Stimulated activated CD8-positive, alpha-beta memory T cell treated with anti-CD3 and anti-CD28 coated beads, Interleukin-7, amount 100 ng/mL, for 1 hour (primary cell): ENCODE data around the gene IER2.

ENCODE experiments used
- DNase-seq, 2 donors: peaks; one replicate each; pipeline ENCODE4 v3.0.0-alpha.2; 2020; ENCODE audit warnings: low read depth in 2 of 2

Gene IER2

DNA sequence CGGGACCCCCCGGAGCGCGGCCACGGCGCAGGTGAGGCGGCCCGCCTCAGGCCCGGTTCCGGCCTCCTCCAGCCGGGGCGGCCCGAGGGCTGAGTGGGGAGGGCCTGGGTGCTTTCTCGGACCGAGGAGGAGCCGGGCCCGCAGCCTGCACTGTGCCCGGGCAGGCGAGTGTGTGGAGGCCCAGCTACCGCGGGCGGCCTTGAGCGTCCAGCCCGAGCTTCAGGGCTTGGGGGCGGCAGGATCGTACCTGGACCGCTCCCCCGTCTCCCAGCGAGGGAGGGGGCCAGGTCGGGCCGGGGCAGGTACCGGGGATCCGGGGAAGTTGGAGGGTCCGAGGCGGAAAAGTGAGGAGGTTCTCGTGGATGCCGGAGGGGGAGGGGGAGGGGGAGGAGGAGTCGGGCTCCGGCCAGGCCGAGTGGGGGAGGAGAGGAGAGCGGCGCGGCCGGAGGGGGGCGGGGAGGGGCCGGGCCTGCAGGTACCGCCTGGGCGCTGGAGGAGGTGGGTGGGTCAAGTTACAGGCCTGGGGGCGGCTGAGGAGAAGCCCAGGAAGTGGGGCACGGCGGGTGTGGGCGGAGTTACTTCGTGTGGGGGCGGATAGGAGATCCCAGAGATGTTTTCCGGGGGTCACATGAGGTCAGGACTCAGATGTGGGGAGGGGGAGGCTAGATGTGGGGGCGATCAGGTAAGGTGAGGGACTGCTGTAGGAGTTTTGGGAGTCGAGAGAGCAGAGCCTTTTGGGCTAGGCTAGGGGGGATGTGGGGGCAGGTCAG is 31.6 kb upstream of the IER2 start:
- DNase-seq: no peak

DNA sequence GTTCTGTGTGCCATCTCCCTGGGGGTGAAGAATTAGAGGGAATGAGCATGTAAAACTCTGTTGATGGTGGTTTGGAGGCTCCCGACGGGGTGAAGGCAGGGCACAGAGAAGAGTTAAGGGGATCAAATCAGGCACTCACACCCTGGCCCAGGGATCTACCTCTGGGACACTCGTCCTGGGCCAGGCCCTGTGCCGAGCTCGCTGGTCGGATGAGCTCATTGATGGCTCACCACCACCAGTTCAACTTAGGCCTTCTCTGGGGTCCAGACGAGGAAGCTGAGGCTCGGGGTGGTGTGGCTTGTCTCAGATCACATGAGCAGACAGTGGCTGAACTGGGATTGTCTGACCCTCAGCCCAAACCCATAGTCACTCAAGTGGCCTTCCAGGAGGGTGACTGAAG is 30.6 kb upstream of the IER2 start:
- no peak for DNase-seq

DNA sequence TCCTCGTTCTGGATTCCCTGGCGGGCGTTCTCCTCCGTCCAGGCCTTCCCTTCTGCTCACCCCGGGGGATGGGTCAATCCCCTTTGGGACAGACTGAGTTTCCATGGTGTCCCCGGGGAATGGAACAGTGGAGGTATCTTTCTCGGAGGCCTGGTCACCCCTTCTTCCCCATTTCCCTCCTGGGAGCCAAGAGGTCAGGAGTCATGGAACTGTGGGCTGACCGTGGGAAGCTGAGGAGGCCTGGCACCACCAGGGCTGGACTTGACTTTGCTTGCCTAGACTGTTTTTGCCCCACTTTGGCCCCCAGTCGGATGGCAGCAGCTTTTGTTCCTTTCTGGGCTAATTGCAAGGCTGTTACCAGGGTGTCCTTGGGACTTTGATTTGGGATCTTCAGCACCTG is 30.2 kb upstream of the IER2 start:
- DNase-seq: no peak

DNA sequence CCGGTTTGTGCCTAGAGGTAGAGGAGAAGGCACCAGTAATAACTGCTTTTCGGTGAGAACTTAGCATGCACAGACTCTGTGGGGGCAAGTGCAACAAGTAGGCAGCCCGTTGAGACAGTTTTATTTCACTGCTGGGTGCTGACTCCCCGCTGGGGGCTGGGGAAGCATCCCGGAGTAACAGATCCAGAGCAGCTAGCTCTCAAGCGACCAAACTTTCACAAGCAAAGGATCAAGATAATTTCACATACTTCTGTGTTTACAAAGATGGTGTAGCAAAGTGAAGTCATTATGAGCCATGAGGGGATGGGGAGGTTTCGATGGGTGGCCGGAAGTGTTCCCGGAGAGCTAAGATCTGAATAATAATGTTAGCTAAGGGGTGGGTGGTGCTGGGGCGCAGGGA is 29.4 kb upstream of the IER2 start:
- DNase-seq: no peak

DNA sequence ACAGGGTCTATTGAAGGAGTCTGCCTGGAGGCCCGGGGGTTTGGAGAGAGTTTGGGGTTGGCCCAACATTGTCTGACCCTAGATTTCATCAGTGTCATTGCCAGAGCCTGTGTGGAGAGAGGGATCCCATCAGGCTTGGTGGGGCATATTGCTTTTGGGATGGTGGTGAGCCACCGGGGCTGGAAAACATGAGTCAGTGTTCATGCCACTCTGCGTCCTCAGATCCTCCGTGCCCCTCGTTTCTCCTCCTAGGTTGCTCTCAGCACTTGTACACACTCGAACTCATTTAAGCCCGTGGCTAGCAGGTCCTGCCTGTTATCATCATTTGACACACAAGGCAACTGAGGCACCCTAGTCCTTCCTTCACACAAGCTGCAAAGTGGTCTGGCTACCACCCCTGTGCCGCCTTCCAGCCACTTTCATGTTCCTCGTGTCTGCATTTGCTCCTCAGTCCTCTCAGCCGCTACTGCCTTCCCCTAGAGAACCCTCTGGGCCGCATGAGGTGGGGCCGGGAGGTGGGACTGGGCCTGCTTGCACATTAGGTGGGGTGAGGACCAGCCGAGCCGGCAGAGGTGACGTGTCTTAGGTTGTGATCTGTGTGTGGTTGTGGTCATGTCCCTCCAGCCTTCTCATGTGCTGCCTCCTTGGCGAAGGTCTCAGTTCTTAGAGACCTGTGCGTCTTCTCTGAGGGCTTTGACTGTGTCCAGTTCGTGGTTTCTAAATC is 28.5 kb upstream of the IER2 start:
- no peak for DNase-seq

DNA sequence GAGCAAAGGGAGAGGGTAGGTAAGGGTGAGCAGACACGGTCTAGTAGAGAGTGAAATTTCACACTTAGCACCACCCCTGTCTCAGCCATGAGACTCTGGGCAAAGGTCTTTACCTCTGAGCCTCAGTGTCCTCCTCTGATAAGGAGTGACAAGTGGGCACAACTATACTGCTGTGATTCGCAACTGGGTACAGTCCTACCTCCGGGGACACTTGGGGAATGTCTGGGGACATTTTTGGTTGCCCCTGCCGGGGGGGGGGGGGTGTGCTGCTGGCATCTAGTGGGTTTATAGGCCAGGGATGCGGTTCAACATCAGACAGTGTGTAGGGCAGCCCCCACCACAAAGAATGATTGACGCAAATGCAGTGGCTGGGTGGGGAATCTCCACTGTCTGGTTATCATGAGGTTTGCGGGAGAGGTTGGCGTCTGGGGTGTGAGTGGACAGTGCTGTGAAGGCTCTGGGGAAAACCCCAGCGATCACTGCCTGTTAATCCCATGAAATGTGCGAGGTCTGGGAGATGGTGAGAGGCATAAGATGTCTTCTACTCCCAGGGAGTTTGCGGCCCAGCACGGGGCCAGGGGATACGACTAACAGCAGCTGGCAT is 27.8 kb upstream of the IER2 start:
- DNase-seq: no peak

DNA sequence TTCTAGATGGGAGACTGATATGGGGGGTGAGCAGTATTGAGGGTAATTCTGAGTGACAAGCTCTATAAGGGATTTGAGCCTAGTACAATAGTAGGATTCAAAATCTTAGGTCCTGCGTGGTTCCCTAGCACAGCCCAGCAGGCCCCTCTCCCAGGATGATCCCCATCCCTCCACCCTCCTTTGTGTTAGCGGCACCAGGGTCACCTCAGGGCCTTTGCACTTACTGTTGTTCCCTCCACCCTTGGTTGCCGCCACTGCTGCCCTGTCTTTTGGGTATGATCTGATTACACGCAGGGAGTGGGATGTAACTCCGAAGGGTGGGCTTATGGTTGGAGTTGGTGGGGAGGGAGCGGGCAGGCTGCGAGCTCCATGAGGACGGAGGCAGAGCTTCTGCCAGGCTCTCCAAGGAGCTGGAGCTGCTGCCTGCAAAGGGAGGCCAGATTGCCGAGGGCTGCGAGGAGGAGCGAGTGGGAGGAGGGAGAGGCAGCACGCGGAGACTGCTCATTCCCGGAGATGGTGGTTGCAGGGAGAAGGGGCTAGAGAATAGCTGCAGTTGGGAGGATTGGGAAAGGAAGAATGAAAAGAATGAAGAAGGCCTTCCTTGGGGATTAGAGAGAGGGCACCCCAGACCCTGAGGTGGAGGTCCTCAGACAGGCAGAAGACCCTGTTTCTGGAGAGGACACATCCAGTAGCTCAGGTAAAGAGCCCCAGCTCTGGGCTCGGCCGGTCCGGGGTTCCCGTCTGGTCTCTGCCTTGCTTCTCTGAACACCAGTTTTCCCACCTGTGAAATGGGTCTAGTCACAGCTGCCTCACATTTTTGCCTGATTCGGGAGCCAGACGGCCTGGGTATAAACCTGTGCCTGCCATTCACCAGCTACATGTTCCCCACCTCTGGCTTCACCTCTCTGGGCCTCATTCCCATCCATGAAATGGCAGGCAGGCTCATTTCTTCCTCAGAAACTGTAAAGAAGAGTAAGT is 26.9 kb upstream of the IER2 start:
- DNase-seq: no peak

DNA sequence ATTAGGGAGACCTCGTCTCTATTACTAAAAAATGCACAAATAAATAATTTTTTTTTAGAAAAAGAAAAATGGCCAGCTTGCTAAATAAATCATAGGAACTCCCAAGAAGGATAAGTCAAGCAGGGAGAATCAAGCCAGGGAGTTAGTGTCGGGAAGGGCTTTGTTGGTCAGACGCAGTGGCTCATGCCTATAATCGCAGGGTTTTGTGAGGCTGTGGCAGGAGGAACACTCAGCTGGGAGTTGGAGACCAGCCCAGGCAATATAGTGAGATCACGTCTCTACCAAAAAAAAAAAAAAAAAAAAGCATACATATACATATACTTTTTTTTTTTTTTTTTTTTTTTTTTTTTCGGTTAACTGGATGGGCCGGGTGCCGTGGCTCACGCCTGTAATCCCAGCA is 23.2 kb upstream of the IER2 start:
- DNase-seq: no peak

DNA sequence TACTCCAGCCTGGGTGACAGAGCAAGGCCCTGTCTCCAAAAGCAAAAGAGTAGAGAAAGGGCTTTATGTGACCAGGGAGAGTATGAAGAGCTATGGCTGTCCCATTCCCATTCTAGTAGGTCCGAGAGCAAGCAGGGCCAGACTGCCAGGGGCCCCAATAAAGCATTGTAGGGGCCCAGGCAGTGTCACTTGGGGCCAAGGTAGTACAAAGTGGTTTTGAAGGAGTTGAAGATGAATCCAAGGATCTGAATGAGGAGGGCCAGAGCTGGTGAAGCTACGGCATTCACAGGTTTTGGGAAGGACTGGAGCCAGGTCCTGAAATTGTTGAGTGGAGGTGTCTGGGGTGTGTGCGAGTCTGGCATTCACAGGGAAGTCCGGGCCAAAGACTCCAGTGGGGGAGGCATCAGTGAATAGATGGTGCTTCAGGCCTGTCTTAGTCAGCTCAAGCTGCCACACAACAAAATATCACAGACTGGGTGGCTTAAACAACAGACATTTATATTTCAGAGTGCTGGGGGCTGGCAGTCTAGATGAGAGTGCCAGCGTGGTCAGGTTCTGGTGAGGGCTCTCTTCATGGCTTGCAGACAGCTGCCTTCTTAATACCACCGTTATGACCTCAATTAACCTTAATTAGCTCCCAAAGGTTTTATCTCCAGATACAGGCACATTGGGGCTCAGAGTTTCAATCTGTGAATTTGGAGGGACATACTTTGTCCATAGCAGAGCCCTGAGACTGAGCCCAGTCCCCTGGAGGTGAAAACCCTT is 22.2 kb upstream of the IER2 start:
- DNase-seq: no peak

DNA sequence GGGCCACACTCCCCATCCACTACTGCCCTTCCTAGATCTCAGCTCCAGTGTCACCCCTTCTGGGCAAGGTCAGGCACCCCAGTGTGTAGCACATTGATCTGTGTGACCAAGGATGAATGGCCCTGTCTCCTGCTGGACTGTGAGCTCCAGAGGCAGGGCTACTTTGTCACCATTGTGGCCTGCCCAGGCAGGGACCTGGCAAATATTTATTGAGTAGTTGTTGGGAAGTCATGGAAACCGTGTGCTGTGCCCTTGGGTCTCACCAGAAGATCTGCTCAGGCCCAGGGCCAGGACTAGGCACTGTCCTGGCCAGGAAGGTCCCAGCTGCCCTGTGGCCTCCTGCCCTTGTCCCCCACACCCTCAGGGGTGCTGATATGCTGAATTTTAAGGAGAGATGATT is 21.6 kb upstream of the IER2 start:
- DNase-seq: no peak

DNA sequence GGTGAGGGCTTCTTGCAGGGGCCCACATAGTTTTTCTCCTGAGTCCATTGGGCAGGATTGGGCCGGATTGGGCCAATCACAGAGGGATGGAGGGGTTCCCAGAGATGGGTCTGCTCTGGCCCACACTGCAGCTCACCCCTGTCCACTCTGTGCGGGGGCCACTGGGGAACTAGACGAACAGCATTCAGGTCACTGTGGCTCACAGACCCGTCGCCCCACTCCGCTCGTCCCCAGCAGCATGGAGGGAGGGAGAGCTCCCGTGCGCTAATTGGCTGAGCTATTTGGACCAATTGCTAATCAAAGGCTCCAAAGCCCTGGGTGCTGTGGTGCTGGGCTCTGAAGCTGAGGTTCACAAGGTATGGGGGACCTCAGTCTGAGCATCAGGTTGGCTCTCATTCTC is 20.8 kb upstream of the IER2 start:
- no peak for DNase-seq

DNA sequence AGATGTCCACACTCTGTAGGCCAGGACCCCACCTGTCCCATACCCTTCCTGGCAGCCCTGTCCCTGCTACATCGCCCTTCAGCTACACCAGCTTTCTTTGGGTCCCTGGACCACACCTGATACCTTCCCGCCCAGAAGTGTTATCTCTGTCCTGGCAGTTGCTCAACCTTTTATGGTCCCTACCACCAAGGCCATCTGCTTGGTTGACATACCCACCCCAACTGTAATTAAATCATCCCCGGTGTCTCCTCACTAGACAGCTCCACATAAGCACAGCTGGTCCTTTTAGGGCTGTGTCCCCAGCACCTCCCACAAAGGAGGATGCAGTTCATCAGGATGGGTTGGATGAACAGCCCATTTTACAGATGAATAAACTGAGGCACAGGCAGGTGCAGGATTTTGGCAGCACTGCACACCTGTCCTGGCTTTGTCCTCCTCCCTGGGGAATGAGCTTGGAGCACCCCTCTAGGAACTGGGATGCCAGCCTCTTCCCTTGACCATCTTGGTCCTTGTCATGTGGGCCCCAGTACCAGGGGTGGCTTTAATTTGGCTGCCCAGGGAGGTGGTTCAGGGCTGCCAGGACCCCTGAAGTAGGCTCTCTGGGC is 19.2 kb upstream of the IER2 start:
- no peak for DNase-seq

DNA sequence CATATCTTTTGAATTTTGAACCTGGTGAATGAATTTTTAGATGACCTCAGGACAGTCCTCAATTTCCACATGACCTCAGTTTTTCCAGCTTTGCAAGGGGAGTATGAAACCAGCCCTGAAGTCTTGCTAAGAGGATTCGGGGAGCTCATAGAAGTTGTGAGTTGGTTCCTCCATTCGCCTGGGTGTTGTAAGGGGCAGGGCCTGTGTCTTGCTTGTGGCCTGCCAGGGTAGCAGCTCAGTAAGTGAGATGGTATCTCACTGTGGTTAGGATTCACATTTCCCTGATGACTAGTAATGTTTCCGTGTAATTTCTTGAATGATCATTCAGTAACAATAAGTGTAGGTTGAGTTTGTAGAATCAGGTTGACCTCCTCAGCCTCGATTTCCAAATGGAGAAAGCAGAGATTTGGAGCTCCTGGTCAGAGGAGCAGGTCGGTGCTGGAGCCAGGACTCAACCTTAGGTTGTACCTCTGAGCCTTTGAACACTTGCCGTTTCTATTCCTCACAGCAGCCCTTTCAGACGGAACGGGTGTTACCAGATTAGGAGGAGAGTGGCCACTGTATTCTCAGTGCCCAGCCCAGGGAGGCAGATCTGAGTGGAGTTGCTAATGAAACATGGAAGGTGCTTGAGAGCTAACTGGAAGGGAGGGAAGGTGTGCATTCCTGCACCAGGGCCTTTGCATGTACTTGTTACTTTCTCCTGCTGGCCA is 17.6 kb upstream of the IER2 start:
- no peak for DNase-seq

DNA sequence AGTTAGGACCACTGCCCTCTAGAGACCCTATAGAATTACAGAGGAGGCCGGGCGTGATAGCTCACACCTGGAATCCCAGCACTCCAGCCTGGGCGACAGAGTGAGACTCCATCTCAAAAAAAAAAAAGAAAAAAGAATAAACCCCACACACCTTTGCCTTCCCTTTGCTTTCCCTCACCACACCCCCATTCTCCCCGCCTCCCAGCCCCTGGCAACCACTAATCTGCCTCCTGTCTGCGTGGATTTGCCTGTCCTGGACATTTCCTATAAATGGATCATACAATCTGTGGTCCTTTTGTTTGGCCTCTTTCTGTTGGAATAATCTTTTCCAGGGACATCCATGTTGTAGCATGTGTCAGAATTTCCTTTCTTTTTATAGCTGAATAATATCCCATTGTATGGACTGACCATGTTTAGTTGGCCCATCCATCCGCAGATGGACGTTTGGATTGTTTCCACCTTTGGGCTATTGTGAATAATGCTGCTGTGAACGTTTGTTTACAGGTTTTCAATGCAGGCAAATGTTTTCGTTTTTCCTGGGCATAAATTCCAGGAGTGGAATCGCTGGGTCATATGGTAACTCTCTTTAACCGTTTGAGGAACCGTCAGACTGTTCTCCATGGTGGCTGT is 16.9 kb upstream of the IER2 start:
- no peak for DNase-seq

DNA sequence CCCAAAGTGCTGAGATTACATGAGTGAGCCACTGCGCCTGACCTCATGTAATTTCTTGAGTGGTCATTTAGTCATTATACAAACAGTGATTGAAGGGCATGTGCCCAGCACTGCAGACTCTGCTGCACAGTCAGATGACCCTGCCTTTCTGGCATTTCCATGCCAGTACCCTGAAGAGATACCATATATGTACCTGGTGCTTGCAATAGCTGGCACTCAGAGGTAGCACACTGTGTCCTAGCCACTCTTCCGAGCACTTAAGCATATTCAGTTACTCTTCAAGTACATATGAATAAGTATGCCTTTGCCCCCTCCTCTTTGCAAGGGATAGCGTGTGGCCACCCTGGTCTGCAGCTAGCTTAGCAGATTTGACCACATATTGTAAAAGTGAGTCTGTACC is 15.6 kb upstream of the IER2 start:
- DNase-seq: no peak

DNA sequence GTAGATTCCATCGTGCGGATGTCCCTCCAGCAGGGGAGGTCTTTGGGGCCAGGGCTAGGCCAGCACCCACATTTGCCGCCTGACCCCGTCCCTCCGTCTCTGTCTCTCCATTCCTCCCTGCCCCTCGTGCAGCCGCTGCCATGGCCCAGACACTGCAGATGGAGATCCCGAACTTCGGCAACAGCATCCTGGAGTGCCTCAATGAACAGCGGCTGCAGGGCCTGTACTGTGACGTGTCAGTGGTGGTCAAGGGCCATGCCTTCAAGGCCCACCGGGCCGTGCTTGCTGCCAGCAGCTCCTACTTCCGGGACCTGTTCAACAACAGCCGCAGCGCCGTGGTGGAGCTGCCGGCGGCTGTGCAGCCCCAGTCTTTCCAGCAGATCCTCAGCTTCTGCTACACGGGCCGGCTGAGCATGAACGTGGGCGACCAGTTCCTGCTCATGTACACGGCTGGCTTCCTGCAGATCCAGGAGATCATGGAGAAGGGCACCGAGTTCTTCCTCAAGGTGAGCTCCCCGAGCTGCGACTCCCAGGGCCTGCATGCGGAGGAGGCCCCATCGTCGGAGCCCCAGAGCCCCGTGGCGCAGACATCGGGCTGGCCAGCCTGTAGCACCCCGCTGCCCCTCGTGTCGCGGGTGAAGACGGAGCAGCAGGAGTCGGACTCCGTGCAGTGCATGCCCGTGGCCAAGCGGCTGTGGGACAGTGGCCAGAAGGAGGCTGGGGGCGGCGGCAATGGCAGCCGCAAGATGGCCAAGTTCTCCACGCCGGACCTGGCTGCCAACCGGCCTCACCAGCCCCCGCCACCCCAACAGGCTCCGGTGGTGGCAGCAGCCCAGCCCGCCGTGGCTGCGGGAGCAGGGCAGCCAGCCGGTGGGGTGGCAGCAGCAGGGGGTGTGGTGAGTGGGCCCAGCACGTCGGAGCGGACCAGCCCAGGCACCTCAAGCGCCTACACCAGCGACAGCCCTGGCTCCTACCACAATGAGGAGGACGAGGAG is 14.8 kb upstream of the IER2 start:
- DNase-seq: no peak

DNA sequence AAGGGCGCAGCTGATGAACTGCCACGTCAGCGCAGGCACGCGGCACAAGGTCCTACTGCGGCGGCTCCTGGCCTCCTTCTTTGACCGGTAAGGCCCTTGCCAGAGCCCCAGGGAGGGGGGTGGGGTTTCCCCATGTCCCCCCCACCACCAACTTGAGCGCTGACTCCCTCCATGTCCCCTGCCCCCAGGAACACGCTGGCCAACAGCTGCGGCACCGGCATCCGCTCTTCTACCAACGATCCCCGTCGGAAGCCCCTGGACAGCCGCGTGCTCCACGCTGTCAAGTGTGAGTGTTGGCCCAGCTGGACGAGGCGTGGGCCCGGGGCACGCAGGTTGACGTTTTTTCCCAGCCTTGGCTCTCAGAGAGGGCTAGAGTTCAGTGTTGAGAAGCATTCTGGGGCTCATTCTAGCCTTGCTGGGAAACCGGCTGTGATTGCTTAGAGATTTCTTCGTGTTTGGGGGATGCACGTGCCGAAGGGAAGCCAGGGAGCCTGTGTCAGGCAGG is 12.9 kb upstream of the IER2 start:
- no peak for DNase-seq
